ENCODE data around the gene INPP5A.

- TF ChIP-seq EZH2 (IDR thresholded peaks at IDR 0.05; ENCODE audit: borderline replicate concordance) (no peak), CTCF (IDR thresholded peaks at IDR 0.05; ENCODE audit: poor library complexity) (no peak)
These were observed 17.5 kb downstream of the INPP5A start for GRCh38 chr10:132554991-132555647.
